Astrocyte (in vitro differentiated cells and primary cell): ENCODE measurements around the gene GJB3.

ENCODE experiments used
- CTCF ChIP-seq: IDR thresholded peaks from 2 replicates; pipeline ENCODE4 v1.5.1; 2011; ENCODE audit warnings: low read depth, mild to moderate bottlenecking, inconsistent platforms, low read length, moderate library complexity; ENCODE audit not compliant: insufficient read depth
- EZH2 ChIP-seq: IDR thresholded peaks from 2 replicates; pipeline ENCODE4 v1.6.1; 2012; ENCODE audit warnings: mild to moderate bottlenecking, low read length, inconsistent platforms; ENCODE audit not compliant: insufficient read depth

GRCh38 chr1:34744851-34745250 is 36.2 kb upstream of the GJB3 start:
- TF ChIP-seq CTCF (no peak), EZH2 (no peak)
